SKM-1 (cell line): ENCODE measurements around the gene ANXA1.
A peak's percentile ranks its signal among the peaks of the same experiment; 100 is the strongest.

Experiments
- DNase-seq: peaks from one replicate; lab custom pipeline; 2025; ENCODE audit not compliant: unreplicated experiment; lab: John Stamatoyannopoulos, UW

ANXA1 gene, protein sequence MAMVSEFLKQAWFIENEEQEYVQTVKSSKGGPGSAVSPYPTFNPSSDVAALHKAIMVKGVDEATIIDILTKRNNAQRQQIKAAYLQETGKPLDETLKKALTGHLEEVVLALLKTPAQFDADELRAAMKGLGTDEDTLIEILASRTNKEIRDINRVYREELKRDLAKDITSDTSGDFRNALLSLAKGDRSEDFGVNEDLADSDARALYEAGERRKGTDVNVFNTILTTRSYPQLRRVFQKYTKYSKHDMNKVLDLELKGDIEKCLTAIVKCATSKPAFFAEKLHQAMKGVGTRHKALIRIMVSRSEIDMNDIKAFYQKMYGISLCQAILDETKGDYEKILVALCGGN

GRCh38 chr9:73151653-73152542 lies at the start of gene ANXA1:
TSS of gene ANXA1 (plus strand) at chr9:73151865. CDS start at chr9:73158536, 6,671 bp downstream.
- no peak for DNase-seq

DNA sequence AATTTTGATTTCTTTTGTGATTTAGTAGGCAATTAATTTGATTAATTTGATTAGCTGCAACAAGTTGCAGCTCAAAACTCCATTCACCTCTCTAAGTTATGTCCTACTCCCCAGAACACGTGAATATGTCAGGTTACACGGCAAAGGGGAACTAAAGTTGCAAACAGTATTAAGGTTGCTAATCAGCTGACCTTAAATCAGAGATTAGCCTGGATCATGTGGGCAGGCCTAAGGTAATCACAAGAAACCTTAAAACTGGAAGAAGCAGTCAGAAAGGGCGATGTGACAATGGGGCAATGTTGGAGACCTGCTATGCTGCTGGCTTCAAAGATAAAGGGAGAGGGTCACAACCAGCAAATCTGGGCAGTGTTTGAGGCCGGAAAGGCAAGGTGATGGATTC lies 47.3 kb upstream of the ANXA1 start:
- DNase-seq, result no peak

DNA sequence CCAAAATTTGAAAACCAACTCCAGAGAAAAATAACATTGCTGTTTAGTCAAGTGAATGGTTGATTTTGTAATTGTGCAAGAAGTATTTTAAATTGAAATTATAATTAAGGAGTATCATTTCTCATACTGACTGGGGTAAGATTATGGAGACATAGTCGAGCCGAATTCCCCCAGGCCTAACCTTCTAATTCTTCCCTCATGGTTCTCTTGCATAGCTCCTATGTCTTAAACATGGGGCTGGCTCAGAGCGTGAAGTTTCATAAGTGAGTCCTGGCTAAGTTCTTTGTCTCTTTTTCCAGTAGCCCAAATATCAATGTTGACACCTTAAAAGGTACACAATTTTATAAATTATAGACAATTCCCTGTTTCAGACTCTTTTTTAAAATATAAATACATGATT lies 46.7 kb upstream of the ANXA1 start:
- no peak for DNase-seq

DNA sequence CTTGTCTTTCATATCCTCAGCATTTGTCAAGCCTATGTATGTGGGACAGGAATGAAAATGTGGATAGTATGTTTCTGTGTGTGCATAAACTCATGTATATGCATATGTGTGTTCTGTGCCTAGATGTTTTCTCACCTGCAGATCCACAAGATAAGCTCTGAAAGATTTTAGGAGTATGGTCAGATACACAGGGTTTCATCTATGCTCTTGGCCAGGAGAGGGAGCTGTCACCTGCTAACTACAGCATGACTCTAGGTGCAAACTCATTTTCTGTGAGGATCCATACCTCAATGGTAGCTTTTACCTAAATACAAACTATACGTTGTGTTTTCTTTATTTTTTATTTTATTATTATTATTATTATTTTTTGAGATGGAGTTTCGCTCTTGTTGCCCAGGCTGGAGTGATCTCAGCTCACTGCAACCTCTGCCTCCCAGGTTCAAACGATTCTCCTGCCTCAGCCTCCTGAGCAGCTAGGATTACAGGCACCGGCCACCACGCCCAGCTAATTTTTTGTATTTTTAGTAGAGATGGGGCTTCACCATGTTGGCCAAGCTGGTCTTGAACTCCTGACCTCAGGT lies 44.1 kb upstream of the ANXA1 start:
- DNase-seq, result peak; percentile 5

GRCh38 chr9:73114058-73114457 lies 37.6 kb upstream of the ANXA1 start:
- DNase-seq, result no peak

- DNase-seq, result no peak
Observed at GRCh38 chr9:73114958-73115357, 36.7 kb upstream of the ANXA1 start.

DNA sequence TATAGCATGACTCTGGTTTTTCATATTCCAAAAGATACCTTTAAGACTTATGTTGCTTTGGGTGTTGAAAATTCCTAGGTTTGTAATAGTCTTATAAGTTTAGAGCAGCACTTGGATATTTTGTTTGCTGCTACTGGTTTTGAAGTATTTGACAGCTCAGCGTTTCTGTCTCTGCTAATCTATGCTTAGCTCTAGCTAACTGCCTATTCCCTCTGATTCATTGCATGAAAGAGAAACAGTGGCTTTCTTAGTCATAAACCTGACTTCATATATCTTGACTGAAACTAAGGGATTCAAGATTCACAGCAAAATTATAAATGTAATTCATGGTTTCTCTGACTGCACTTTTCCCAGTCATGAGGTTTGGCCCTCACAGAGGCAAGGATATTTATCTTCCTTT lies 35.6 kb upstream of the ANXA1 start:
- DNase-seq, result no peak

- DNase-seq, result no peak
Observed at GRCh38 chr9:73116880-73117279, 34.8 kb upstream of the ANXA1 start.

DNA sequence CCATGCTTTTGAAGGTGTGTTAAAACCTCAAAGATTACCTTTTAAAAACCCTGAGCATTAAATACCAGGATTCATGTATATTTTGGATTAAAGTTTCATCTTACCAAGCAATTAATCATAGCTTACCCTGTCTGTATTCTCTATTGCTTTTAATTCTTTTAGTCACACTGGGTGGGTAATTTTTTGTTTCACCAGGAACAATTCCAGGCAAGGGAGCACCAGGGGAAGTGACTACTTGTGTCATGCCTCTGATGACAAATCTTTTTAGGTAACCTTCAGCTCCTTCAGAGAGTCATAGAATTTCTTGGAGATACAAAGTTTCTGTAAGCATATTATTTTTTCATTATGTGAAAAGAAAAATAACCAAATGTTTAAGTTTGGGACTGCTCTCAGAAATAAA lies 33.4 kb upstream of the ANXA1 start:
- no peak for DNase-seq

GRCh38 chr9:73118898-73119554 lies 32.6 kb upstream of the ANXA1 start:
- DNase-seq, result no peak

GRCh38 chr9:73121375-73121935 lies 30.2 kb upstream of the ANXA1 start:
- DNase-seq, result no peak

DNA sequence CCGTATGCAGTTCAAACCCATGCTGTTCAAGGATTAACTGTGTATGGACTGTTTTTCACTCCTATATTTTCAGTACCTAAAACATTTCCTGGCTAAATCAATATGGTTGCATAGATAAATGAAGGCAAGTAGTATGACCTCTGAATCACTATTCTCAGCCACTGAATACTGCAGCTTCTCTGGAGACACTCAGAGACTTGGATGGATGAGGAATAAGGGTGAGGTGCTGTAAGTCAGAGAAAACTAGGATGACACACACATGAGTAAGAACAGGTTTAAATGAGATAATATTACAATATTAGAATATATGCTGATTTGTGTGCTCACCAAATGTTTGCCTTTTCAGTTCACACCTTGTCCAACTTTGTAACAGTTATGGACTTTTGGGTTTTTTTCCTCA lies 26.0 kb upstream of the ANXA1 start:
- DNase-seq, result no peak

GRCh38 chr9:73129941-73130685 lies 21.6 kb upstream of the ANXA1 start:
- no peak for DNase-seq

DNA sequence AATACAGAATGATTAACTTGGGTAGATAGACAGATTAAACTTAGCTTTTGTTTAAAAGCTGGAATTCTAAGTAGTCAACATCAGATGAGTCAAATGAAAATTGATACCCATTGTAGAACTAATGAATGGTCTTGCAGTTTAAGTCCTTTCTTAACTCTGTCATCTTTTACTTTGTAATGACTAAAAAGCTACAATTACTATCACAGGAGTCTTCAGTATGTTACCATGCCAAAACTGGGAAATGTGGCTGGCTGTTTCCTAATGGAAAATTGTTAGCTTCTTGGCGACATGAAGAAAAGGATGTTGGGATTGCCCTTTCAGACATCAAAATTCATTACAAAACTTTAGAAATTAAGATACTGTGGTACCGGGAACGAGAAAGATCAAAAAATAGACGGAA lies 20.2 kb upstream of the ANXA1 start:
- DNase-seq, result no peak

GRCh38 chr9:73132034-73132776 lies 19.5 kb upstream of the ANXA1 start:
- peak; percentile 46 for DNase-seq

DNA sequence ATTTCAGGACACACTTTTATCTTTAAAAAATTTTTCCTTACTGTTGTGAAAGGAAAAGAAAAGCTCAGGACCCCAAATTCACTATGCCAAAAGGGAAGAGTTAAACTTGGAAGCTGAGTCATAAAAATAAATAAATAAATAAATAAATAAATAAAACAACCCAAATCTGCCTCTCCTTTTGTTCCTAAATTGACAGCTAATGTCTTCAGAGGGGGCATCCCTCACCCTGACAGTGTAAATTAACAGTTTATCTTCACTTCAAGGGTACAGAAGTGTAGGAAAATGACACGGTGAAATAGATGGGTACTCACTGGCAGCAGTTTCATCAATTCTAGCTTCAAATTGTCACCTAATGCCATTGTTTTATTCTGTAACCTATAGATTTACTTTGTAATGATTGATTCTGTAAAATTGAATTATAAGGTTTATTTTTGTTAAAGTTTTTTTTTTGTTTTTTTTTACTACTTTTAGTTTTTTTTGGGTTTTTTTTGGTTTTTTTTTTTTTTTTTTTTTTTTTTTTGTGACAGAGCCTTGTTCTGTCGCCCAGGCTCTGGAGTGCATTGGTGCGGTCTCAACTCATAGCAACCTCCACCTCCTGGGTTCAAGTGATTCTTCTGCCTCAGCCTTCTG lies 18.5 kb upstream of the ANXA1 start:
- DNase-seq, result no peak

DNA sequence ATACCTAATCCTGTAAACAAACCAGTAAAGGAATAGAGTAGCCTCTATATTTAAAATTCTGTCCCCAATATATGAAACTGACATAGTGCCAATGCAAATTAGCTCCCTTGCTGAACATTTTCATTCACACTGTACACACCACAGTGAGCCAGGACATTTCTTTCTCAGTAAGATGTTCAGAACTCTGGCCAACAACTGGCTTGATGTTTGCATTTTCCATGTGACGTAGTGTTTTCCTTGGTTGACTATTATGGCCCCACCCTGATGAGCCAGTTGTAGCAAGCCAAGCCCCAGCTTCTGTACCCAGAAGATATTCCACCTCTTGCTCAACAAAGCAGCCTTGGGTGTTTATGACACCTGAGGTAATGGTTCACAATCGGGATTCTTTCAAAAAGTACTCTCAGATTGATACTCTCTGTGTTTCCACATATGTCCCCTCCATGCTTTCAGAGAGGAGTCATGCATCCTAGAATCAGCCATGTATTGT lies 17.7 kb upstream of the ANXA1 start:
- DNase-seq, result no peak

DNA sequence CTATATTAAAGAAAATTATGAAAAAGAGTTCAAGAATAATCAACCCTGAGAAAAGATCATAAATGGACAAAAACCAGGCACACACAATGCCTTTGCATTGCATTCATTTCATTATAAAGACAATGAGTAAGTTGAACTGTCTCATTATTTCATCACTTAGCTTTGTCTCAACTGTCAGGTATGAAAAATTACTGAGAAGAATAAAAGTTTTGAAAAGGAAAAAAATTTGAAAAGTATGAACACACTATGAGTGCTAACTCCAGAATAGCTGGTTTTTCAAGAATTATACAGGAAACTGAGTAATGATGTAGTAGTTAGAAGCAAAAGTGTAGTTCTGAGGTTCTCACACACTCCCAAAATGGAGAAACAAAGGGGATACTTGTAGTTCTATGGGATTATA lies 16.3 kb upstream of the ANXA1 start:
- no peak for DNase-seq

- no peak for DNase-seq
Observed at GRCh38 chr9:73137286-73137899, 14.3 kb upstream of the ANXA1 start.
